GM20431 (cell line): ENCODE results near the gene CIT.

Experiments used
- in situ Hi-C: fragments of 300-500 bp; cut with MseI, MboI; formaldehyde crosslinking; loops from one replicate; pipeline ENCODE4 v1.15.0; 2020; ENCODE audit warnings: low sequenced_read_pairs; ENCODE audit not compliant: unreplicated experiment

The CIT gene

GRCh38 chr12:119807380-119807779, 69.7 kb downstream of the CIT start:
- in situ Hi-C loops: no loop called here

GRCh38 chr12:119804011-119804641, 73.0 kb downstream of the CIT start:
- in situ Hi-C loops: no loop called here

- in situ Hi-C loops: no loop called here
Measured at GRCh38 chr12:119803381-119803791, 73.7 kb downstream of the CIT start.

GRCh38 chr12:119802472-119802871, 74.6 kb downstream of the CIT start:
- in situ Hi-C loops: no loop called here

GRCh38 chr12:119797090-119797489, 80.0 kb downstream of the CIT start:
- in situ Hi-C loops: no loop called here

- in situ Hi-C loops: no loop called here
Measured at GRCh38 chr12:119796292-119796691, 80.8 kb downstream of the CIT start.

- in situ Hi-C loops: no loop called here
Measured at GRCh38 chr12:119791453-119791852, 85.7 kb downstream of the CIT start.

- in situ Hi-C loops: no loop called here
Measured at GRCh38 chr12:119788786-119789185, 88.3 kb downstream of the CIT start.

- in situ Hi-C loops: no loop called here
Measured at GRCh38 chr12:119786539-119786938, 90.6 kb downstream of the CIT start.

- in situ Hi-C loops: no loop called here
Measured at GRCh38 chr12:119784673-119785072, 92.4 kb downstream of the CIT start.

GRCh38 chr12:119783787-119784186, 93.3 kb downstream of the CIT start:
- in situ Hi-C loops: no loop called here

- in situ Hi-C loops: no loop called here
Measured at GRCh38 chr12:119781804-119782203, 95.3 kb downstream of the CIT start.

- in situ Hi-C loops: no loop called here
Measured at GRCh38 chr12:119780786-119781434, 96.2 kb downstream of the CIT start.

GRCh38 chr12:119775246-119775895, 101.7 kb downstream of the CIT start:
- in situ Hi-C loops: no loop called here

GRCh38 chr12:119772431-119772830, 104.7 kb downstream of the CIT start:
- in situ Hi-C loops: no loop called here

GRCh38 chr12:119770146-119770545, 107.0 kb downstream of the CIT start:
- in situ Hi-C loops: no loop called here

- in situ Hi-C loops: no loop called here
Measured at GRCh38 chr12:119762619-119763018, 114.5 kb downstream of the CIT start.

- in situ Hi-C loops: no loop called here
Measured at GRCh38 chr12:119758722-119759121, 118.4 kb downstream of the CIT start.

GRCh38 chr12:119758234-119758633, 118.9 kb downstream of the CIT start:
- in situ Hi-C loops: no loop called here

- in situ Hi-C loops: no loop called here
Measured at GRCh38 chr12:119751961-119752360, 125.2 kb downstream of the CIT start.

- in situ Hi-C loops: no loop called here
Measured at GRCh38 chr12:119749666-119750065, 127.5 kb downstream of the CIT start.
